Endometrial microvascular endothelial cells (primary cell): ENCODE results near the gene ADGB. TPM values are rescaled to one million over a fixed set of nuclear protein-coding genes. Genes with fewer than 3 reads are reported as not detected.
"Not testable (repeated sequence)": the region's sequence is repeated elsewhere in the genome, so short reads cannot be mapped to it uniquely, and the experiment has no call there.

Experiments
- in situ Hi-C: cut with HindIII; loops from 2 replicates; pipeline ENCODE4 v1.10.0; 2017; ENCODE audit warnings: low sequenced_read_pairs, low pct_unique_long_range_greater_than_20kb; ENCODE audit errors: inconsistent ontology term
- total RNA-seq: library from RNA; depleted of rRNA; stranded (reverse); fragments of >200 nt; gene quantifications from one replicate; pipeline ENCODE4 v1.2.3, GENCODE V29; 2015; ENCODE audit errors: inconsistent ontology term

Gene ADGB
- not detected for total RNA-seq

- in situ Hi-C loops = no loop called here
These were observed at the start of gene ADGB for GRCh38 chr6:146598772-146599405. Gene ADGB, plus strand, starts transcription at chr6:146598972. Its CDS starts 69 bp downstream, at chr6:146599041.

GRCh38 chr6:146550911-146551310 is 47.9 kb upstream of the ADGB start:
- in situ Hi-C loops = no loop called here

GRCh38 chr6:146551545-146551944 is 47.2 kb upstream of the ADGB start:
- in situ Hi-C loops = no loop called here

- in situ Hi-C loops = no loop called here
These were observed 45.2 kb upstream of the ADGB start for GRCh38 chr6:146553377-146554135.

- in situ Hi-C loops = no loop called here
These were observed 38.2 kb upstream of the ADGB start for GRCh38 chr6:146560607-146561006.

- in situ Hi-C loops = not testable (repeated sequence)
These were observed 32.1 kb upstream of the ADGB start for GRCh38 chr6:146566661-146567060.

- in situ Hi-C loops = not testable (repeated sequence)
These were observed 30.2 kb upstream of the ADGB start for GRCh38 chr6:146568619-146569018.

- in situ Hi-C loops = no loop called here
These were observed 24.6 kb upstream of the ADGB start for GRCh38 chr6:146574211-146574610.

GRCh38 chr6:146578054-146578453 is 20.7 kb upstream of the ADGB start:
- in situ Hi-C loops = no loop called here

- in situ Hi-C loops = no loop called here
These were observed 16.8 kb upstream of the ADGB start for GRCh38 chr6:146581968-146582367.

GRCh38 chr6:146582857-146583256 is 15.9 kb upstream of the ADGB start:
- in situ Hi-C loops = no loop called here

GRCh38 chr6:146583966-146584365 is 14.8 kb upstream of the ADGB start:
- in situ Hi-C loops = no loop called here

- in situ Hi-C loops = no loop called here
These were observed 11.3 kb upstream of the ADGB start for GRCh38 chr6:146587459-146587858.

- in situ Hi-C loops = no loop called here
These were observed 8.3 kb upstream of the ADGB start for GRCh38 chr6:146590492-146590891.

- in situ Hi-C loops = no loop called here
These were observed 6.3 kb upstream of the ADGB start for GRCh38 chr6:146592451-146592850.

GRCh38 chr6:146593986-146594385 is 4.8 kb upstream of the ADGB start:
- in situ Hi-C loops = no loop called here

- in situ Hi-C loops = no loop called here
These were observed 4.3 kb upstream of the ADGB start for GRCh38 chr6:146594495-146594894.

- in situ Hi-C loops = no loop called here
These were observed 2.6 kb upstream of the ADGB start for GRCh38 chr6:146595972-146596731.

GRCh38 chr6:146601352-146601751 is 2.6 kb downstream of the ADGB start:
- in situ Hi-C loops = no loop called here

- in situ Hi-C loops = no loop called here
These were observed 3.8 kb downstream of the ADGB start for GRCh38 chr6:146602526-146602925.
